Right atrium auricular region (tissue), 2 donors: Measurements from ENCODE around the gene ACVR2A. TPM values are rescaled to one million over a fixed set of nuclear protein-coding genes. Genes with fewer than 3 reads are reported as not detected.

ENCODE experiments used
- DNase-seq: peaks from one replicate; pipeline ENCODE4 v3.0.0-alpha.2; 2019; ENCODE audit warnings: low spot score
- H3K27ac ChIP-seq, 2 donors: fragments of 200-600 bp; sonication (generic); 1 replicate in 1 of 2; 2 replicates in 1 of 2; pipeline ENCODE4 v1.5.1; 2016 to 2019
- H3K27me3 ChIP-seq, 2 donors: fragments of 200-600 bp; sonication (generic); one replicate each; pipeline versions ENCODE4 v1.5.1 to v1.6.0; 2017 to 2019
- H3K36me3 ChIP-seq: fragments of 200-600 bp; sonication (generic); one replicate; pipeline ENCODE4 v1.5.1; 2016
- H3K4me1 ChIP-seq, 2 donors: fragments of 200-600 bp; sonication (generic); one replicate each; pipeline versions ENCODE4 v1.5.1 to v1.6.0; 2017 to 2019
- H3K4me3 ChIP-seq, 2 donors: fragments of 200-600 bp; sonication (generic); 1 replicate in 1 of 2; 2 replicates in 1 of 2; pipeline ENCODE4 v1.5.1; 2017 to 2019; ENCODE audit warnings: mild to moderate bottlenecking in 1 of 2, moderate library complexity in 1 of 2
- H3K9me3 ChIP-seq, 2 donors: fragments of 200-600 bp; sonication (generic); one replicate each; pipeline ENCODE4 v1.5.1; 2019
- total RNA-seq, 2 donors: library from RNA; depleted of rRNA; stranded (reverse); fragments of >200 nt; gene quantifications; one replicate each; pipeline ENCODE4 v1.1.0, GENCODE V29; 2016
- TF ChIP-seq, protein P1 (sequence below), 2 donors: fragments of 200-600 bp; sonication (generic); IDR thresholded peaks; one replicate each; pipeline ENCODE4 v1.5.1; 2019; ENCODE audit warnings: antibody characterized with exemption in 2 of 2

ACVR2A gene
- total RNA-seq, 2 donors from 2014 or later, result 7.9 to 9.7 TPM

DNA sequence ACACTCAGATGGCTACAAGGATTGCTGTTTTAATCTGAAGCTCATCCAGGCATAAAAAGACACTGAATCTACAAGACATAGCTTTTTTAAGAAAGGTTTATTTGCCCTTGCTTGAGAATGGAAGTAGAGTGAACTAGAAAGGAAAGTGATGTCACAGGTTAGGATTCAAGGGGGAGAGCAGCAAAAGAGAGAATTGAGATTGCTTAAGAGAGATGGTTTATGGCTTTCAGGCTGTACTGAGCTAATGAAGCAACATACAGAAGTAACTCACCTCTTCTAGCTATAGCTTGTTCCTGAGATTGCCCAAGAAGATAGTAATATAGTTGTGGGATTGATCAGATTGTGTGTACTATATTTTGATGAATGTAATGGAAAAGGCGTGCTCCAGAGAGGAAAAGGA, 26.1 kb upstream of the ACVR2A start:
- Histone ChIP-seq H3K4me3 (no peak overlapping the region), H3K27ac (no peak overlapping the region), H3K36me3 (no peaks in the 10 kb centered on the region), H3K9me3 (peaks cover 0 to 10% of the 10 kb centered on the region in 2 donors), H3K4me1 (no peaks in the 10 kb centered on the region), H3K27me3 (no peaks in the 10 kb centered on the region)
- TF ChIP-seq, protein P1, sequence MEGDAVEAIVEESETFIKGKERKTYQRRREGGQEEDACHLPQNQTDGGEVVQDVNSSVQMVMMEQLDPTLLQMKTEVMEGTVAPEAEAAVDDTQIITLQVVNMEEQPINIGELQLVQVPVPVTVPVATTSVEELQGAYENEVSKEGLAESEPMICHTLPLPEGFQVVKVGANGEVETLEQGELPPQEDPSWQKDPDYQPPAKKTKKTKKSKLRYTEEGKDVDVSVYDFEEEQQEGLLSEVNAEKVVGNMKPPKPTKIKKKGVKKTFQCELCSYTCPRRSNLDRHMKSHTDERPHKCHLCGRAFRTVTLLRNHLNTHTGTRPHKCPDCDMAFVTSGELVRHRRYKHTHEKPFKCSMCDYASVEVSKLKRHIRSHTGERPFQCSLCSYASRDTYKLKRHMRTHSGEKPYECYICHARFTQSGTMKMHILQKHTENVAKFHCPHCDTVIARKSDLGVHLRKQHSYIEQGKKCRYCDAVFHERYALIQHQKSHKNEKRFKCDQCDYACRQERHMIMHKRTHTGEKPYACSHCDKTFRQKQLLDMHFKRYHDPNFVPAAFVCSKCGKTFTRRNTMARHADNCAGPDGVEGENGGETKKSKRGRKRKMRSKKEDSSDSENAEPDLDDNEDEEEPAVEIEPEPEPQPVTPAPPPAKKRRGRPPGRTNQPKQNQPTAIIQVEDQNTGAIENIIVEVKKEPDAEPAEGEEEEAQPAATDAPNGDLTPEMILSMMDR (IDR thresholded peaks at IDR 0.05), result no peak
- no peak for DNase-seq

GRCh38 chr2:147824620-147825019, 20.2 kb upstream of the ACVR2A start:
- Histone ChIP-seq H3K4me3 (no peak overlapping the region), H3K27ac (no peak overlapping the region)
- DNase-seq, result no peak

DNA sequence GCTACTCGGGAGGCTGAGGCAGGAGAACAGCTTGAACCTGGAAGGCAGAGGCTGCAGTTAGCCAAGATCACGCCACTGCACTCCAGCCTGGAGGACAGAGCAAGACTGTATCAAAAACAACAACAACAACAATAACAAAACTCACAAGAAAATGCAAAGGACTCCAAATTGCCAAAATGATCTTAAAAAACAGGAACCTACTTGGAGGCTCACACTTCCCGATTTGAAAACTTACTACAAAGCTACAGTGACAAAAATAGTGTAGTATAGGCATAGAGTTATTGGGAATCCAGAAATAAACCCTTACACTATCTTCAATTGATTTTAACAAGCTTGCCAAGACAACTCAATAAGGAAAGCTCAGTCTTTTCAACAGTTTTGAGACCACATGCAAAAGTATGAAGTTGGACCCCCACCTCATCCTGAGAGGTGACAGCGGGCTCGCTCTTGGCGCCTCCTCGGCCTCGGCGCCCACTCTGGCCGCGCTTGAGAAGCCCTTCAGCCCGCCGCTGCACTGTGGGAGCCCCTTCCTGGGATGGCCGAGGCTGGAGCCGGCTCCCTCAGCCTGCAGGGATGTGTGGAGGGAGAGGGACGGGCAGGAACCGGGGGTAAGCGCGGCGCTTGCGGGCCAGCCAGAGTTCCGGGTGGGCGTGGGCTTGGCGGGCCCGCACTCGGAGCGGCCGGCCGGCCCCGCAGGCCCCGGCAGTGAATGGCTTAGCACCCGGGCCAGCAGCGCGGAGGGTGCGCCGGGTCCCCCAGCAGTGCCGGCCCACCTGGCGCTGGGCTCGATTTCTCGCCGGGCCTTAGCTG, 18.3 kb upstream of the ACVR2A start:
- Histone ChIP-seq H3K36me3 (no peaks in the 10 kb centered on the region), H3K27ac (no peak overlapping the region), H3K4me3 (no peak overlapping the region), H3K9me3 (peaks cover 0 to 24% of the 10 kb centered on the region in 2 donors), H3K4me1 (no peaks in the 10 kb centered on the region), H3K27me3 (no peaks in the 10 kb centered on the region)
- DNase-seq, result no peak
- TF ChIP-seq, protein P1 (IDR thresholded peaks at IDR 0.05), result no peak

More at GRCh38 chr2:147824620-147825019, 20.2 kb upstream of the ACVR2A start:
- Histone ChIP-seq H3K27me3 (no peaks in the 10 kb centered on the region), H3K36me3 (no peaks in the 10 kb centered on the region), H3K4me1 (no peaks in the 10 kb centered on the region), H3K9me3 (peaks cover 0 to 16% of the 10 kb centered on the region in 2 donors)
- TF ChIP-seq, protein P1 (IDR thresholded peaks at IDR 0.05), result no peak

DNA sequence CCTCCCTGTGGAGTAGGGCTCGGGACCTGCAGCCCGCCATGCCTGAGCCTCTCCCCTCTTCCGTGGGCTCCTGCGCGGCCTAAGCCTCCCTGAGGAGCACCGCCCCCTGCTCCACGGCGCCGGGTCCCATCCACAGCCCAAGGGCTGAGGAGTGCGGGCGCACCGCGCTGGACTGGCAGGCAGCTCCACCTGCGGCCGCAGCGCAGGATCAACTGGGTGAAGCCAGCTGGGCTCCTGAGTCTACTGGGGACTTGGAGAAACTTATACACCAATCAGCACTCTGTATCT, 17.8 kb upstream of the ACVR2A start:
- TF ChIP-seq, protein P1 (IDR thresholded peaks at IDR 0.05), result no peak
- Histone ChIP-seq H3K4me1 (no peaks in the 10 kb centered on the region), H3K36me3 (no peaks in the 10 kb centered on the region), H3K27me3 (no peaks in the 10 kb centered on the region), H3K4me3 (no peak overlapping the region), H3K9me3 (peaks cover 0 to 24% of the 10 kb centered on the region in 2 donors), H3K27ac (no peak overlapping the region)
- no peak for DNase-seq

DNA sequence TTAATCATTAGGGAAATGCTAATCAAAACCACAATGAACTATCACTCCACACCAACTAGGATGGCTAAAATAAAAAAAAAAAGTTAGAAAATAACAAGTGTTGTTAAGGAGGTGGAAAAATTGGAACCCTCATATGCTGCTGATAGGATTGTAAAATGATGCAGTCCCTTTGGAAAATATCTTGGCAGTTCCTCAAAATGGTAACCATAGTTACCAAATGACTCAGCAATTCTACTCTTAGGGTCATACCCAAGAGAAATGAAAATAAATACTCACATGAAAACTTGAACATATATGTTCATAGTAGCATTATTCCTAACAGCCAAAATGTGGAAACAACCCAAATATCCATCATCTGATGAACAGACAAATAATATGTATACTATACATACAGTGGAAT, 15.7 kb upstream of the ACVR2A start:
- TF ChIP-seq, protein P1 (IDR thresholded peaks at IDR 0.05), result no peak
- DNase-seq, result no peak
- H3K27me3 ChIP-seq, result no peaks in the 10 kb centered on the region
- no peak overlapping the region for H3K27ac ChIP-seq
- H3K4me3 ChIP-seq, result no peak overlapping the region
- no peaks in the 10 kb centered on the region for H3K36me3 ChIP-seq
- peaks cover 0 to 10% of the 10 kb centered on the region in 2 donors for H3K9me3 ChIP-seq
- no peaks in the 10 kb centered on the region for H3K4me1 ChIP-seq

DNA sequence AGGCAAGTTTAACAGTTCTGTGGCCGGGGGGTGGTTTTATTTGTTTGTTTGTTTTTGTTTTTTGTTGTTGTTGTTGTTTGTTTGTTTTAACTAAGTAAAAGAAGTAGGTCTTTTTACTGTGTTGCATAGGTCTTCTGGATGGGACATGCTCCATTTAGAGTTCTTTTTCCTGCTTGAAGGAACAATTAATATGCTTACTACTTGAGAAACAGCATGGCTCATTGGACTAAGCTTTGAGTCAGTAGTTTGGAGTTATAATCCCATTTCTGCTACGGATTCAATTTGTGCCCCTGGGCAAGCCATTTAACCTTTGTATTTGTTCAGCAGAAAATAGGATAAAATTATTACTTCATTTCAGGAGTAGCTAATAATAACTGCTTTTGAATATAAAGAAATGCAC, 8.7 kb upstream of the ACVR2A start:
- DNase-seq, result no peak
- Histone ChIP-seq H3K27ac (no peak overlapping the region), H3K4me1 (no peaks in the 10 kb centered on the region), H3K27me3 (no peaks in the 10 kb centered on the region), H3K9me3 (no peaks in the 10 kb centered on the region), H3K4me3 (no peak overlapping the region), H3K36me3 (no peaks in the 10 kb centered on the region)
- TF ChIP-seq, protein P1 (IDR thresholded peaks at IDR 0.05), result no peak
